KOPT-K1 (cell line): ENCODE measurements around the gene NUP133.

ENCODE experiments used
- H3K27ac ChIP-seq: fragments of 200-600 bp; sonication (generic); 2 replicates; pipeline ENCODE4 v1.5.1; 2016; ENCODE audit warnings: antibody characterized with exemption, mild to moderate bottlenecking, low read depth, low read length; ENCODE audit not compliant: poor library complexity, severe bottlenecking
- H3K36me3 ChIP-seq: fragments of 200-600 bp; sonication (generic); 2 replicates; pipeline ENCODE4 v1.5.1; 2017; ENCODE audit warnings: antibody characterized with exemption, mild to moderate bottlenecking, low read length, moderate library complexity; ENCODE audit not compliant: insufficient read depth
- H3K9me3 ChIP-seq: fragments of 200-600 bp; sonication (generic); 2 replicates; pipeline ENCODE4 v1.5.1; 2017; ENCODE audit warnings: antibody characterized with exemption, low read length, mild to moderate bottlenecking; ENCODE audit not compliant: insufficient read depth, poor library complexity, severe bottlenecking

The NUP133 gene

GRCh38 chr1:229448354-229448753, 59.8 kb downstream of the NUP133 start:
- H3K9me3 ChIP-seq = no peaks in the 10 kb centered on the region
- H3K27ac ChIP-seq = no peak overlapping the region
- peaks cover 95% of the 10 kb centered on the region for H3K36me3 ChIP-seq

- Histone ChIP-seq H3K9me3 (no peaks in the 10 kb centered on the region), H3K36me3 (peaks cover 95% of the 10 kb centered on the region), H3K27ac (no peak overlapping the region)
Observed at GRCh38 chr1:229447809-229448252, 60.3 kb downstream of the NUP133 start.

GRCh38 chr1:229445828-229446227, 62.3 kb downstream of the NUP133 start:
- Histone ChIP-seq H3K36me3 (peaks cover 95% of the 10 kb centered on the region), H3K9me3 (no peaks in the 10 kb centered on the region), H3K27ac (no peak overlapping the region)

GRCh38 chr1:229440851-229441537, 67.1 kb downstream of the NUP133 start:
- Histone ChIP-seq H3K36me3 (peaks cover 74% of the 10 kb centered on the region), H3K27ac (no peak overlapping the region), H3K9me3 (no peaks in the 10 kb centered on the region)

- no peak overlapping the region for H3K27ac ChIP-seq
- H3K36me3 ChIP-seq = peaks cover 44% of the 10 kb centered on the region
- no peaks in the 10 kb centered on the region for H3K9me3 ChIP-seq
Observed at GRCh38 chr1:229438021-229438420, 70.1 kb downstream of the NUP133 start.

GRCh38 chr1:229437443-229437842, 70.7 kb downstream of the NUP133 start:
- Histone ChIP-seq H3K27ac (no peak overlapping the region), H3K9me3 (no peaks in the 10 kb centered on the region), H3K36me3 (peaks cover 39% of the 10 kb centered on the region)

GRCh38 chr1:229436201-229436600, 71.9 kb downstream of the NUP133 start:
- Histone ChIP-seq H3K9me3 (no peaks in the 10 kb centered on the region), H3K36me3 (peaks cover 26% of the 10 kb centered on the region)

GRCh38 chr1:229434641-229435051, 73.5 kb downstream of the NUP133 start:
- peaks cover 11% of the 10 kb centered on the region for H3K36me3 ChIP-seq
- H3K27ac ChIP-seq = no peak overlapping the region
- no peaks in the 10 kb centered on the region for H3K9me3 ChIP-seq

More at GRCh38 chr1:229436201-229436600, 71.9 kb downstream of the NUP133 start:
- H3K27ac ChIP-seq = no peak overlapping the region

- H3K36me3 ChIP-seq = peaks cover 5% of the 10 kb centered on the region; the same call in 1 of the 2 replicates
- no peak within 1 kb of the TSS for H3K27ac ChIP-seq
- no peaks in the 10 kb centered on the region for H3K9me3 ChIP-seq
Observed at GRCh38 chr1:229434005-229434640, 74.0 kb downstream of the NUP133 start, which contains the start of gene ACTA1. TSS of gene ACTA1 (minus strand) at chr1:229434094. CDS start at chr1:229433115, 979 bp downstream.

- H3K9me3 ChIP-seq = no peaks in the 10 kb centered on the region
- no peak overlapping the region for H3K27ac ChIP-seq
- H3K36me3 ChIP-seq = no peaks in the 10 kb centered on the region; the same call in 1 of the 2 replicates
Observed at GRCh38 chr1:229433364-229434004, 74.7 kb downstream of the NUP133 start.

- H3K36me3 ChIP-seq = no peaks in the 10 kb centered on the region
- no peak overlapping the region for H3K27ac ChIP-seq
- H3K9me3 ChIP-seq = no peaks in the 10 kb centered on the region
Observed at GRCh38 chr1:229432905-229433304, 75.2 kb downstream of the NUP133 start.

GRCh38 chr1:229432116-229432461, 76.1 kb downstream of the NUP133 start:
- no peak overlapping the region for H3K27ac ChIP-seq
- H3K9me3 ChIP-seq = no peaks in the 10 kb centered on the region
- H3K36me3 ChIP-seq = no peaks in the 10 kb centered on the region

GRCh38 chr1:229431284-229432115, 76.6 kb downstream of the NUP133 start:
- Histone ChIP-seq H3K27ac (no peak overlapping the region), H3K9me3 (no peaks in the 10 kb centered on the region), H3K36me3 (no peaks in the 10 kb centered on the region)

GRCh38 chr1:229430761-229431283, 77.3 kb downstream of the NUP133 start:
- Histone ChIP-seq H3K9me3 (no peaks in the 10 kb centered on the region), H3K27ac (no peak overlapping the region), H3K36me3 (no peaks in the 10 kb centered on the region)
